ENCODE results near the gene KCTD10. TPM values are rescaled to one million over a fixed set of nuclear protein-coding genes. Genes with fewer than 3 reads are reported as not detected.

The KCTD10 gene
- total and polyA plus RNA-seq, 2 of the 13 experiments (the other 11 are each of a cell fraction or from before 2014, with no cell fraction given) = 6.9 to 25.4 TPM

- DNase-seq (ENCODE audit: low spot score) = peak; percentile 69
- Histone ChIP-seq H3K9ac (ENCODE audit: insufficient read depth, low read depth, low read length) (no peak overlapping the region), H3K4me2 (ENCODE audit: low read depth, low read length) (peak overlapping the region; percentile 76), H3K27ac (ENCODE audit: extremely low read length, insufficient read depth, low read length) (no peak overlapping the region), H2AFZ (ENCODE audit: low read length) (peak overlapping the region; percentile 79), H3K36me3 (replicated peaks in 1 of 2; ENCODE audit: control insufficient read depth in 1 of 2, insufficient read depth in 2 of 2, low read length in 2 of 2) (no peaks in the 10 kb centered on the region), H3K27me3 (ENCODE audit: control insufficient read depth in 1 of 2, insufficient read depth in 2 of 2, low read length in 2 of 2) (peaks cover 0 to 4% of the 10 kb centered on the region in 2 experiments; a peak in 1 of 5 replicates), H3K9me3 (ENCODE audit: low read length) (no peaks in the 10 kb centered on the region), H3K4me3 (replicated peaks in 1 of 3; ENCODE audit: insufficient read depth in 1 of 3, low read depth in 2 of 3, low read length in 3 of 3) (peak overlapping the region in 1 of 3 experiments; percentile 52; a peak in 2 of 6 replicates), H3K4me1 (ENCODE audit: insufficient read depth, low read length) (peaks cover 28% of the 10 kb centered on the region), H4K20me1 (ENCODE audit: insufficient read depth, low read length) (no peaks in the 10 kb centered on the region), H3K79me2 (ENCODE audit: insufficient read depth, low read length) (no peaks in the 10 kb centered on the region)
- BruUV-seq (replicated peaks) = no TSS peak
- peak; percentile 83 for FAIRE-seq
- peak; percentile 92 for ATAC-seq
- intact Hi-C loops (cut with micrococcal nuclease; ENCODE audit: unreplicated experiment) = loop anchor here (1.0 to 2.0 kb wide), 2 partner anchors 44 to 344 kb away; partner anchors contain the start of genes KCTD10 and UBE3B
- in situ Hi-C loops (cut with HindIII; ENCODE audit: extremely low pct_ligation_motif_present, low pct_unique_long_range_greater_than_20kb) = no loop called here
- ChIA-PET POLR2A (interaction anchor here (0.9 to 1.4 kb wide), 2 partner anchors 45 to 316 kb away, joined by 3 read pairs; partner anchors contain the start of genes ACACB, KCTD10 and UBE3B), CTCF (ENCODE audit: low intra/inter-chr PET ratio, low total read pairs) (no interaction called here)
- WGBS (ENCODE audit: low lambda C conversion rate) = 9% methylated on average over 12 of the region's 14 CpGs
- TF ChIP-seq TFAP4 (IDR thresholded peaks at IDR 0.05; ENCODE audit: borderline replicate concordance, low read depth) (peak; percentile 34; the same call in 1 of the 2 replicates), KDM4B (CRISPR knock-in tag; IDR thresholded peaks at IDR 0.05) (no peak), CBX5 (CRISPR knock-in tag; IDR thresholded peaks at IDR 0.05; ENCODE audit: borderline replicate concordance) (peak; percentile 33; the same call in 1 of the 2 replicates), HMGXB4 (CRISPR knock-in tag; IDR thresholded peaks at IDR 0.05; ENCODE audit: borderline replicate concordance in 1 of 2, low read depth in 1 of 2) (0 out of 4 replicates have a peak, but pooled peaks of 1 of the 2 experiments have one; percentile 57), CTCF (CRISPR knock-in tag; IDR thresholded peaks at IDR 0.05) (peak; percentile 92), ZNF644 (CRISPR knock-in tag; IDR thresholded peaks at IDR 0.05; ENCODE audit: low read depth) (no peak), ZNF550 (CRISPR knock-in tag; IDR thresholded peaks at IDR 0.05; ENCODE audit: borderline replicate concordance) (no peak), SMC3 (IDR thresholded peaks at IDR 0.05; ENCODE audit: low read length) (peak; percentile 56), ZNF10 (CRISPR knock-in tag; IDR thresholded peaks at IDR 0.05; ENCODE audit: borderline replicate concordance, low read depth) (no peak), ZNF639 (CRISPR knock-in tag; conservative IDR thresholded peaks at IDR 0.05) (no peak), ZBTB44 (CRISPR knock-in tag; IDR thresholded peaks at IDR 0.05) (no peak)
These were observed 44.2 kb downstream of the KCTD10 start for GRCh38 chr12:109432842-109433304.

Data from HepG2 (cell line).